Thymus (tissue), 11 donors: Measurements from ENCODE around the gene FAM168A. TPM values are rescaled to one million over a fixed set of nuclear protein-coding genes. Genes with fewer than 3 reads are reported as not detected.

ENCODE experiments used
- DNase-seq, 9 donors: peaks; one replicate each; pipeline ENCODE4 v3.0.0-alpha.2; 2013; ENCODE audit warnings: low spot score in 9 of 9, low read depth in 6 of 9, missing footprints in 1 of 9
- H3K27ac ChIP-seq, 2 donors: one replicate each; pipeline ENCODE4 v1.5.1; 2013; ENCODE audit warnings: control low read depth in 1 of 2, low read depth in 1 of 2, low read length in 1 of 2, mild to moderate bottlenecking in 1 of 2, moderate library complexity in 1 of 2
- H3K27me3 ChIP-seq, 2 donors: one replicate each; pipeline ENCODE4 v1.5.1; 2013; ENCODE audit warnings: low read length in 1 of 2; ENCODE audit not compliant: control insufficient read depth in 2 of 2, insufficient read depth in 1 of 2
- H3K36me3 ChIP-seq, 2 donors: one replicate each; pipeline ENCODE4 v1.5.1; 2013; ENCODE audit warnings: low read length in 1 of 2, mild to moderate bottlenecking in 1 of 2, moderate library complexity in 1 of 2; ENCODE audit not compliant: control insufficient read depth in 2 of 2, insufficient read depth in 2 of 2
- H3K4me1 ChIP-seq, 2 donors: one replicate each; pipeline ENCODE4 v1.5.1; 2013; ENCODE audit warnings: low read length in 2 of 2; ENCODE audit not compliant: control insufficient read depth in 2 of 2, insufficient read depth in 2 of 2
- H3K4me3 ChIP-seq, 2 donors: one replicate each; pipeline ENCODE4 v1.5.1; 2013; ENCODE audit warnings: low read length in 2 of 2, control low read depth in 1 of 2, mild to moderate bottlenecking in 1 of 2
- H3K9me3 ChIP-seq, 2 donors: one replicate each; pipeline ENCODE4 v1.5.1; 2013; ENCODE audit warnings: low read length in 1 of 2, mild to moderate bottlenecking in 1 of 2; ENCODE audit not compliant: control insufficient read depth in 2 of 2, insufficient read depth in 1 of 2
- WGBS: extraction: QIAGEN DNeasy Blood & Tissue Kit; methylation state at CpG from one replicate; pipeline ENCODE4 v1.1.7; 2013; 5-methylcytosine and 5-hydroxymethylcytosine counted together
- polyA plus RNA-seq: library from polyadenylated mRNA; stranded (reverse); fragments of 200-250 nt; gene quantifications from one replicate; pipeline ENCODE4 v1.2.3, GENCODE V29; 2013
- total RNA-seq: library from RNA; stranded (reverse); fragments of 120-200 nt; gene quantifications from one replicate; pipeline ENCODE4 v1.2.4, GENCODE V29; 2013
- donor health status: healthy.

FAM168A gene
- total and polyA plus RNA-seq, 2 donors: 6.8 to 9.7 TPM

GRCh38 chr11:73380897-73381410 lies 217.0 kb downstream of the FAM168A start:
- no peak for DNase-seq
- no peak overlapping the region for H3K4me3 ChIP-seq
- no peaks in the 10 kb centered on the region for H3K27me3 ChIP-seq
- peaks cover 0 to 1% of the 10 kb centered on the region in 2 donors for H3K9me3 ChIP-seq
- WGBS: 97% methylated on average over 4 of the region's 4 CpGs
- peaks cover 36 to 89% of the 10 kb centered on the region in 2 donors for H3K4me1 ChIP-seq
- H3K27ac ChIP-seq: no peak overlapping the region
- H3K36me3 ChIP-seq: no peaks in the 10 kb centered on the region

- H3K9me3 ChIP-seq: no peaks in the 10 kb centered on the region
- H3K27me3 ChIP-seq: no peaks in the 10 kb centered on the region
- H3K4me3 ChIP-seq: no peak overlapping the region
- peaks cover 33 to 89% of the 10 kb centered on the region in 2 donors for H3K4me1 ChIP-seq
- no peak for DNase-seq
- 92% methylated on average over 7 of the region's 7 CpGs for WGBS
- H3K36me3 ChIP-seq: no peaks in the 10 kb centered on the region
- H3K27ac ChIP-seq: no peak overlapping the region
Observed at GRCh38 chr11:73380331-73380730, 217.6 kb downstream of the FAM168A start.

DNA sequence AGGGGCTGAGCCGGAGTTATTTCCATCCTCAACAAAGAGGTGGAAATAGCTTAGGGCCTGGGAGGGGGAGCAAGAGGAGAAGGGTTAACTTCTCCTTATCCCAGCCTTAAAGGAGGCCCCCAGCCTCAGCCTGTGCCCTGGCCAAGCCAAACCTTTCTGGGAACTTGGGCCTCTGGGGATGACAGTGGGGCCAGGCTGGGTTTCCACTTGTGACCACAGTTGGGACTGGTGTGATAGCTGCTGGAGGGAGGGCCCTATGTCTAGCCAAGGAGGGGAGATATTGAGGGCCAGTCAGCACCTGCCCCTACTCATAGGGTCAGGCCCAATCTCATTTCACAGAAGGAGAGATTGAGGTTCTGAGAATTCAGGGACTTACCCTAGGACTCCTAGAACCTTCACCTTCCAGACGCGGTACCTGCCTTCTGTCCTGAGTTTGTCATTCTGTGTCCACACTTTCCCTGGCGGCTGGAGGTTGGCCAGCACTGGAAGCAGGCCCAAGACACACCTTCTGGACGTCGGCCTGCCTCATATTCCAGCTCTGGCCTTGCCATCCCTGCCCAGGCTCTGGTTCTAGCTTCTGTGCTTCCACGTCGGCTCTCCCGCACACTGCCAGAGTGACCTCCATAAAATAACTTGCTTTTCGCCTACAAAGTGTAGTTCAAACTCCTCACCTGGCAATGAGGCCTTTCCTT lies 218.6 kb downstream of the FAM168A start:
- H3K9me3 ChIP-seq: no peaks in the 10 kb centered on the region
- H3K36me3 ChIP-seq: no peaks in the 10 kb centered on the region
- H3K27me3 ChIP-seq: no peaks in the 10 kb centered on the region
- WGBS: 96% methylated on average over 10 of the region's 10 CpGs
- no peak overlapping the region for H3K4me3 ChIP-seq
- no peak for DNase-seq
- peaks cover 23 to 81% of the 10 kb centered on the region in 2 donors for H3K4me1 ChIP-seq
- peak overlapping the region in 1 of 2 donors; percentile 5 for H3K27ac ChIP-seq

DNA sequence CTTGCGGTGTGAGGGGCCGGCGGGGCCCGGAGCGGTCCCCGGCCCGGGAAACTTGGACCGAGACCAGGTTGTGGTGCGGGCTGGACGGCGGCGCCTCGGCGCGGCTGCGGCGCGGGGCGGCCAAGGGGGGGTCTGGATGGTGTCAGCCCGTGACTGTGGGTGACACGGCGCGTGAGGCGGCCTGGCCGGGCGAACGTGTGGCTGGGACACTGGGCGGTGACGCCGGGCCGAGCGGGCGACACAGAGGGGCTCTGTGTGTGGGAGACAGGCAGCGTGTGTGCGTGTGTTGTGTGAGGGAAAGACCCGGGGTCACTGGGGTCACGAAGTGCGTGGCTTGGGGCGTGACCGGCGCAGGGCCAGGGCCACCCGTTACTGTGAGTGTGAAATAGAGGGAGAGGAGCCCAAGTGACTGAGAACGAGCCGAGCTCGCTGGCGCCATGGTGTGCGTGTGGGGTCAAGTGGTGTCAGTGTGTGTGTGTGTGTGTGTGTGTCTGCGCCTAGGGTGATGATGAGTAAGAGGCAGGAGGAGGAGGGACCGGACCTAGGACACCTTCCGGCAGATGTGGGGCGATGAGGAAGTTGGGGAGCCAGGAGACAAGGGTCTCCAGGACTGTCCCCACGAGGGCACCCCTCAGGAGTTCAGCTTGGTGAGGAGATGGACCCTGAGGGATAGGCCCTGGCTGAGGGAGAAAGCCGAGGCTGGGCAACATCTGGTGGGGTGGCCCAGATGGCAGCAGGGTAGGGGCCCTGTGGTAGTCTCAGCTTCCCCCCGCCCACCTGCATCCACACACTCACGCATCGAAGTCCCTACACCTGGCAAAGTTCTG lies 220.9 kb downstream of the FAM168A start:
- Histone ChIP-seq H3K27me3 (no peaks in the 10 kb centered on the region), H3K27ac (peak overlapping the region; percentile 36 to 70), H3K4me3 (peak overlapping the region; percentile 45 to 70), H3K36me3 (no peaks in the 10 kb centered on the region), H3K4me1 (peaks cover 11 to 57% of the 10 kb centered on the region in 2 donors), H3K9me3 (no peaks in the 10 kb centered on the region)
- peak in 2 of 9 donors; percentile 41 to 62 for DNase-seq
- WGBS: 3% methylated on average over 56 of the region's 56 CpGs

DNA sequence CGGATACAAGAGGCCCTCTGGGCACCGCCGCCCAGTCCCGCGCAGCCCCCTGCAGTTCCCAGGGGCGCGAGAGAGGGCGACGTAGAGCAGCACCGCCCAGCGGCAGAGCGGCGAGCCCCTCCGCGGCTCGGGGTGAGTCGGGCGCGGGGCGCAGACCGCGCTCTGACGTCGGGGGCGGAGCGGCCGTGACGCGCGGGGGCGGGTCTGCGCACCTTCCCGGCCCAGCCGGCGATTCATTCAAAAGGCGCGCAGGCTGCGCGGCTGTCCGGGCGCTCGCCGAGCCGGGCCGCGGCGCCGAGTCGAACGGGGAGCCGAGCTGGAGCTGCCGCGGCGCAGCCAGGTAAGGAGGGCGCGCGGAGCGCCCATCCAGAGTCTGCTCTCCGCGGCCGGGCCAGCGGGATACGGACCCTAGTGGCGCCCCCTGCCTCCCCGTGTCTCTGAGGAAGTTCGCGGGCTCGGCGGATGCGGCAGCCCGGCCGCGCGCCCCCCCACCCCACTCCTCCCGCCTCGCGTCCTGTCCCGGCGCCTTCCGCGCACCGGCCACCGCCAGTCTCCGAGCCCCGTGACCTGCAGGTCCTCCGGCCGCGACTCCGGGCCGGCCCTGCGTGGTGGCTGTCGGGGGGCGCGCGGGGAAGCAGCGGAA lies 221.6 kb downstream of the FAM168A start, which contains the start of gene RELT:
Gene RELT (plus strand): TSS at position 240 of the 643 bp plus-strand sequence. CDS start 12,738 bp downstream, outside the sequence.
- peaks cover 11 to 51% of the 10 kb centered on the region in 2 donors for H3K4me1 ChIP-seq
- WGBS: under 1% methylated on average over 96 of the region's 96 CpGs
- no peaks in the 10 kb centered on the region for H3K36me3 ChIP-seq
- no peaks in the 10 kb centered on the region for H3K9me3 ChIP-seq
- H3K27me3 ChIP-seq: no peaks in the 10 kb centered on the region
- H3K4me3 ChIP-seq: peak within 1 kb of the TSS; percentile 45 to 70
- H3K27ac ChIP-seq: peak within 1 kb of the TSS; percentile 65 to 70
- DNase-seq: peak in 8 of 9 donors; percentile 76 to 95 (median 90)

DNA sequence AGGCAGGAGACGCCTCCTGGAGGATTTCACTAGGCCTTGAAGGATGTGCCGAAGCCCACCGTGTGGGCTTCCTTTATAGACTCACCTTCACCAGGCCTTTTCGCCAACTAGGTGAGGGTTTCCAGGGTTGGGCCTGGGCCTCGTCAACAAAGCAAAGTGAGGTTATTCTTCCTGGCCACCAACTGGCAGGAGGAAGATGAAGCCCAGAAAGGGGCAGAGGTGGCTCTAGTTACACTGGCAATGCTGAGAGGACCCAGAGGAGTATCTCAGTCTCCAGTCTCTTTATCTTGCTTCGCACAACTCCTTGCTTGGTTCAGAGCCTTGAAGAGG lies 222.1 kb downstream of the FAM168A start:
- H3K4me1 ChIP-seq: peaks cover 11 to 46% of the 10 kb centered on the region in 2 donors
- H3K27me3 ChIP-seq: no peaks in the 10 kb centered on the region
- 71% methylated on average over 6 of the region's 6 CpGs for WGBS
- DNase-seq: peak in 1 of 9 donors; percentile 56
- no peak overlapping the region for H3K4me3 ChIP-seq
- no peaks in the 10 kb centered on the region for H3K9me3 ChIP-seq
- H3K27ac ChIP-seq: peak overlapping the region; percentile 38 to 65
- no peaks in the 10 kb centered on the region for H3K36me3 ChIP-seq

DNA sequence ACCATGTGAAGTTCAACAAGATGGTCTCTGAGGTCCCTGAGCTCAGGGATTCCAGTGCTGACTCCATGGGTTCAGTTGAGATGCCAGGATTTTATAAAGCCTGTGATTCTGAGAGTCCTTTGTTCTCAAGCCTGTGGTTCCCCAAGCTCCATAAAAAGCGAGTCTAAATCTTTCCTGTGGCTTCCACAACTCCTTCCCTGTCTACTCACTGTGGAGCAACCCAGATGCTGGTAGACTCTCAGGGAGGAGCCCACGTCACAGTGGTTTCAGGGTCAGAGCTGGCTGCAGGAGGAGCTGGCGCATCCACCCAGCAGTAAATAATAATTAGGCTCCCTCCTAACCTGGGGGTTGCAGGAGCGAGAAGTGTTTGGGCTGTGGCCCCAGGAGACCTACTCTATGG lies 223.8 kb downstream of the FAM168A start:
- Histone ChIP-seq H3K36me3 (no peaks in the 10 kb centered on the region), H3K27me3 (no peaks in the 10 kb centered on the region), H3K4me1 (peaks cover 11 to 31% of the 10 kb centered on the region in 2 donors), H3K9me3 (no peaks in the 10 kb centered on the region), H3K4me3 (no peak overlapping the region), H3K27ac (no peak overlapping the region)
- no peak for DNase-seq
- WGBS: 95% methylated on average over 4 of the region's 4 CpGs

GRCh38 chr11:73372375-73372993 lies 225.4 kb downstream of the FAM168A start:
- WGBS: 57% methylated on average over 6 of the region's 6 CpGs
- no peak overlapping the region for H3K27ac ChIP-seq
- H3K27me3 ChIP-seq: no peaks in the 10 kb centered on the region
- no peak for DNase-seq
- no peaks in the 10 kb centered on the region for H3K9me3 ChIP-seq
- no peaks in the 10 kb centered on the region for H3K36me3 ChIP-seq
- H3K4me1 ChIP-seq: peaks cover 8 to 15% of the 10 kb centered on the region in 2 donors
- H3K4me3 ChIP-seq: no peak overlapping the region
